A172 (cell line): ENCODE results near the gene PHACTR2. TPM values are rescaled to one million over a fixed set of nuclear protein-coding genes. Genes with fewer than 3 reads are reported as not detected.
"Not testable (repeated sequence)": the region's sequence is repeated elsewhere in the genome, so short reads cannot be mapped to it uniquely, and the experiment has no call there.

Experiments
- DNase-seq: peaks from one replicate; pipeline ENCODE4 v3.0.0-alpha.2; 2015; ENCODE audit warnings: low spot score
- total RNA-seq: library from RNA; depleted of rRNA; stranded (reverse); fragments of >200 nt; shearing (Covaris generic); gene quantifications from 2 replicates; pipeline ENCODE4 v1.2.3, GENCODE V29; 2014

The PHACTR2 gene
- total RNA-seq, 1 experiment from 2014 or later, result 21.3 TPM

DNA sequence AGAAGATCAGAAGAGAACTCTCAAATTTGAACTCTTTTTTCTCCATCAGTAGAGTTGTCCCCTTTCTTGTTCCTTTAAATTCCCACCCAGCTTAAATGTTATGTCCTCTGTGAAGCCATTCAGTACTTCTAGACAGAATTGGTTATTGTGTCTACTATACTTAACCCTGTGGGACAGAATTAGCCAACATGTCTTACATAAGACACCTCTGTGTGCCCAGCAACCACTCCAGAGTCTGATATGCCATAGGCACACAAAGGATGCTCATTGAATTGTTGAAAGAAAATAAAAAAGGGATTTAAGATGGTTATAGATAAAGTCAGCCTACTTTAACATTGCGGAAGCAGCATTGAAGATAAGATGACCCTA lies 88.4 kb downstream of the PHACTR2 start:
- DNase-seq, result no peak

DNA sequence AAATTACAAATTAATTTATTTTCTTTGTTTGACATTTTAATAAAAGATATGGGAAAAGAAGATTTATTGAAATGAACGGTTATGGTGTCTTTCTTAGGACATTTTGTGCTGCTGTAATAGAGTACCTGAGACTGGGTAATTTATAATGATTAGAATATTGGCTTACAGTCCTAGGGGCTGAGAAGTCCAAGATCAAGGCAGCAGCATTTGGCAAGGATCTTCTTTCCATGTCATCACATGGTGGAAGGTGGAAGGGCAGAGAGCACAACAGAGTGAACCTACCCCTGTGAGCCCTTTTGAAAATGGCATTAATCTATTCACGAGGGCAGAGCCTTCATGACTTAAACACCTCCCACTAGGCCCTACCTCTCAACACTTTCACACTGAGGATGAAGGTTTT lies 89.7 kb downstream of the PHACTR2 start:
- no peak for DNase-seq

DNA sequence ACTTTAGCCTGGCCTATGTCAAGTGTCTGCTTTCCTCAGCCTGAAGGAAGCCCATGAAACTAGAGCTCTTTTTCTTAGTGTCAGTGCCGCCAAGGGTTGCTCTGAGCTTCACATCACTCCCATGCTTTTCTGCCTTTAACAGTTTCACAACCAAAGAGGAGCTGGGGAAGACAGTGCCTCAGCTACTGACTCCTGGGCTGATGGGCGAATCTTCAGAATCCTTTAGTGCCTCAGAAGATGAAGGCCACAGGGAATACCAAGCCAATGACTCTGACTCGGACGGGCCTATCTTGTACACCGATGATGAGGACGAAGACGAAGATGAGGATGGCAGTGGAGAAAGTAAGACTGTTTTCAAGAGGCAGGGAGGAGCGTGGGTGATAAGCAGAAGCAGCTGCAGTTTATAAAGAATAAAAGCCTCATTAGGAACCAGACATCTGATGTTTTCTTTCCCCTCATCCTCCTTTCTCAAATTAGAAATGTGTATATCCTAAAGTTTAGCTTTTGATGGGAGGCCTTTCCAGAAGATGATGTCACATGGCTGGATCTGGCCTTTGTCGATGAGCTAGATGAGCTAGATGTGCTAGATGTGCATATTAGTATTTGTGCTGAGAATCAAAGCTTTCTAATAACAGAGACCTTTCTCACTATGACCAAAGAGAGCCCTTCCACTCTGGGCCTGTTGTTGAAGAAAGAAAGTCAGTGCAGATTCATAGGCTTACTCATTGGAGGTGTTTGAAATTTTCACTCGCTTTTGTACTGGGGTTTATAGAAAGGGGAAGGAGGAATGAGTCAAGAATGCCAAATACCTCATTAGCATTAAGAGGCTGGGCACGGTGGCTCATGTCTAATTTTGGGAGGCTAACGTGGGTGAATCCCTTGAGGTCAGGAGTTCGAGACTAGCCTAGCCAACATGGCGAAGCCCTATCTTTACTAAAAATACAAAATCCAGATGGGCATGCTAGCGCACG lies 94.6 kb downstream of the PHACTR2 start:
- DNase-seq, result no peak

GRCh38 chr6:143773506-143774150 lies 95.9 kb downstream of the PHACTR2 start:
- no peak for DNase-seq

GRCh38 chr6:143774347-143774746 lies 96.6 kb downstream of the PHACTR2 start:
- DNase-seq, result no peak

- no peak for DNase-seq
These were observed 97.6 kb downstream of the PHACTR2 start for GRCh38 chr6:143775336-143775735.

DNA sequence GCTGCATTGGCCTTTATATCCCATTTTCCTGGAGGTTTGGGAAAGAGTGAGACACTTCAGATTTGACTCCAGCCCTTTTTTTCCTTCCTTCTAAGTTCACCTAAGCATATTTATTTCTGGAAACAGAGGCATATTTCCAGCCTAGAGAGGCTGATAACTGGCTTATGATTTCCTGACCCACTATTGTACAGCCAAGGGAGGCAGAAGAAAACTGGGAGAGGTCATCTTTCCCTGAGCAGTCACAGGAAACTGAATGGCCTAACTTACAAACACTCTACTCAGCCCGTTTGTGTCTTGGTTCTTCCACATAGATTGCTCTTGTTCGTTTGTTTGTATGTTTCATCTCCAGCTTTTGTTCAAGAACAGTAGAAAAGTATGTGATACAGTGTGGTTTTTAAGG lies 101.2 kb downstream of the PHACTR2 start:
- no peak for DNase-seq

DNA sequence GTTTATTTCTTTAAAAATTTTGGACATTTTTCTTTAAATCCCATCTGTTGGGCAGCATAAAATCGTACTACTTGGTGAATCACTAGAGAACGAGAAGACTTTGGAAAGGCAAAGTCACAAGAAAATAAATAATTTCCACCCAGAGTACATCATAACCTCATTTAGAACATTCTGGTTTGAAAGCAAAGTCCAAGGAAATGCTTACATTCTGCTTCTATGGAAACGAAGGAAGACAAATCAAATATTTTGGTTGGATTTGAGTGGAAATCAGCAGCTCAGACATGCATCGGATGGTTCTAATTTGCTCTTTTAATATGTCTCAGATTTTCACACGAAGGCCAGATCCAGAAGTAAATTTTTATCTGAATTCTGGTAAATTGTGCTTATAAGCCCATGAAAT lies 104.7 kb downstream of the PHACTR2 start:
- DNase-seq, result no peak

DNA sequence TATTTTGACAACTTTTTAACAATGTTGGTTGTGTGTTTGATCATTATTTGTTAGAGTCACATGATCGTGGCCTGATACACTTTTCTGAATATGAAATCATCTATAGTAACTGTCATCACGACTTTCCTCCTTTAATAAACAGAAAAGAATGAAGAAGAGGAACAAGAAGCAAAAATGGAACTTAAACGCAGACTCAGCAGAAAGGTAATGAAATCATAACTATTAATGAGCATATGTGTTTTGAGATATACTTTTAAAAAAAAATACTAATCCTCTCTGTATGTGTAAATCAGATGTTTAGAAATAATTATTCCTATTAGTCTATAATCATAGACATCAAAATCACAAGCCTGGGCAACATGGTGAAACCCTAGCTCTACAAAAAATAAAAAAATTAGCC lies 105.3 kb downstream of the PHACTR2 start:
- DNase-seq, result no peak

GRCh38 chr6:143784316-143784715 lies 106.6 kb downstream of the PHACTR2 start:
- no peak for DNase-seq

GRCh38 chr6:143786371-143786770 lies 108.6 kb downstream of the PHACTR2 start:
- not testable (repeated sequence) for DNase-seq

GRCh38 chr6:143792402-143793279 lies 114.9 kb downstream of the PHACTR2 start:
- no peak for DNase-seq

DNA sequence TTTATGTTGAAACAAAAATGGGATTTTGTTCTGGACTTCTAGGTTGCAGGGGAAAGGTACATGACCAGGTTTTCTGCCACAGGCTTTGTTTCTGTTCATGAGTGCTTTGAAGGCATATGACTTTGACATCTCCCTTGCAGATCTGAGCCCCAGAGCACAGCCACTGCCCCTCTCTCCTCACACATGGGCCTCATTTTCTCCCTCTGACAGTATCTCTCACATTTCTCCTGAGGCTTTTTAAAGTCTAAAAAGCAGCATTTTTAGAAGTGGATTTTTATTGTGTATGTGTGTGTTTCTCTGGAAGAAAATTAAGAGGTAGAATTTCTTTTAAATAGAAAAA lies 115.5 kb downstream of the PHACTR2 start:
- DNase-seq, result no peak

DNA sequence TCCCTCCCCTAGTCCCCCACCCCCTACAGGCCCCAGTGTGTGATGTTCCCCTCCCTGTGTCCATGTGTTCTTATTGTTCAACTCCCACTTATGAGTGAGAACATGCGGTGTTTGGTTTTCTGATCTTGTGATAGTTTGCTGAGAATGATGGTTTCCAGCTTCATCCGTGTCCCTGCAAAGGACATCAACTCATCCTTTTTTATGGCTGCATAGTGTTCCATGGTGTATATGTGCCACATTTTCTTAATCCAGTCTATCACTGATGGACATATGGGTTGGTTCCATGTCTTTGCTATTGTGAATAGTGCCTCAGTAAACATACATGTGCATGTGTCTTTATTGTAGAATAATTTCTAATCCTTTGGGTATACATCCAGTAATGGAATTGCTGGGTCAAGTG lies 118.8 kb downstream of the PHACTR2 start:
- DNase-seq, result not testable (repeated sequence)

- not testable (repeated sequence) for DNase-seq
These were observed 120.7 kb downstream of the PHACTR2 start for GRCh38 chr6:143798487-143798886.

DNA sequence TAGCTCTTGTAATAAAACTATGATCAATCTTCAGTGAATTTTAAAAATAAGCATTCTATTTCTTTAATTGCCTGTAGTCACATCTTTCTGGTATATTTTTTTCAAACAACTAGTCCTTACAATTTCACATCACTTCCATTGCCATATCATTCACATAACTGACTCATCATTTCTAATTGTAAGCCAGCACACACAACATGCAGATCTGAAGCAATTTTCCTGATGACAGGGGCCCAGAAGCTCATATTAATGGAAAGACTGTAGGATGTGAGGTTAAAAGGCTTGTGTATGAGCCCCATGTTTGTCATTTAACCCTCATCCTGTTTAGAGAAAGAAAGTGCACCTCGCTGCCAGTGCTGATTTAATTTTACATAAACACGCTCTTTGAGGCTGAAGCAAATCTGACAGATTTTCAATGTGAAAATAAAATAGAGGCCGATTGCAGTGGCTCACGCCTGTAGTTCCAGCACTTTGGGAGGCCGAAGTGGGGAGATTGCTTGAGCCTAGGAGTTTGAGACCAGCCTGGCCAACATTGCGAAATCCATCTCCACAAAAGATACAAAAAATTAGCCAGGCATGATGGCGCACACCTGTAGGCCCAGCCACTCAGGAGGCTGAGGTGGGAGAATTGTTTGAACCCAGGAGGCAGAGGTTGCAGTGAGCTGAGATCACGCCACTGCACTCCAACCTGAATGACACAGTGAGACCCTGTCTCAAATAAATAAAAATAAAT lies 125.2 kb downstream of the PHACTR2 start:
- no peak for DNase-seq

- DNase-seq, result no peak
These were observed 126.2 kb downstream of the PHACTR2 start for GRCh38 chr6:143803769-143804568.

DNA sequence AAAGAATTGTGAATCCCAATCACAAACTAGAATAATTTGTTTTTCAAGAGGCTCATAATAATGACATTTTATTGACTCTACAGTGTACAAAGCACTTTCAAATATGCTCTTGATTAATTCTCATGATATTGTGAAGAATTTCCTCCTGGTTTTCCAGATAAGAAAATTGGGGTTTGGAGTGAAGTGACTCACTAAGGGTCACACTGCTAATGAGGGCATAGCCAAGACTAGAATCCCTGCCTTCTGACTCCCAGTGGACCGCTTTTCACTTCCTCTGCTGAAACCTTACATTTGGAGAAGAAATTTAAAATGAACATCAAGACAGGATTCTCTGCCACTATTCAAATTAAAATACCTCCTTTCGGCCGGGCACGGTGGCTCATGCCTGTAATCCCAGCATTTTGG lies 127.1 kb downstream of the PHACTR2 start:
- DNase-seq, result peak; percentile 25

- peak; percentile 36 for DNase-seq
These were observed 128.7 kb downstream of the PHACTR2 start for GRCh38 chr6:143806282-143807102.
